Measurements from ENCODE around the gene ISYNA1. TPM values are rescaled to one million over a fixed set of nuclear protein-coding genes. Genes with fewer than 3 reads are reported as not detected.
A peak's percentile ranks its signal among the peaks of the same experiment; 100 is the strongest.

ISYNA1 gene
- total and polyA plus RNA-seq, 2 donors (not counting 3 experiments of a cell fraction or from before 2014, with no cell fraction given), result 69.0 to 70.2 TPM

GRCh38 chr19:18385359-18385674 is 52.6 kb downstream of the ISYNA1 start:
- Histone ChIP-seq H3K4me1 (ENCODE audit: control insufficient read depth, extremely low read depth, insufficient read depth, low read length) (peaks cover 15% of the 10 kb centered on the region), H3K36me3 (ENCODE audit: control insufficient read depth in 2 of 2, extremely low read depth in 1 of 2, insufficient read depth in 2 of 2, low read length in 2 of 2) (peaks cover 0 to 9% of the 10 kb centered on the region in 2 experiments), H3K9ac (replicated peaks; ENCODE audit: extremely low read depth, insufficient read depth, low read length) (peak overlapping the region; percentile 5), H3K79me2 (ENCODE audit: control insufficient read depth, insufficient read depth, low read length) (peaks cover 26% of the 10 kb centered on the region), H3K4me2 (ENCODE audit: insufficient read depth, low read length) (peak overlapping the region; percentile 35), H3K9me3 (replicated peaks; ENCODE audit: control insufficient read depth, insufficient read depth, low read length) (no peaks in the 10 kb centered on the region), H4K20me1 (replicated peaks; ENCODE audit: control insufficient read depth, extremely low read depth, insufficient read depth, low read length) (no peaks in the 10 kb centered on the region), H3K9me1 (replicated peaks; ENCODE audit: control insufficient read depth, extremely low read depth, insufficient read depth, low read length) (no peaks in the 10 kb centered on the region), H3K4me3 (replicated peaks in 1 of 3; ENCODE audit: insufficient read depth in 1 of 3, low read depth in 1 of 3, low read length in 3 of 3) (no peak overlapping the region), H2AFZ (ENCODE audit: low read depth, low read length) (peak overlapping the region; percentile 5), H3K27ac (ENCODE audit: insufficient read depth, low read depth, low read length) (peak overlapping the region; percentile 69), H3K27me3 (ENCODE audit: control insufficient read depth in 2 of 2, insufficient read depth in 2 of 2, low read length in 2 of 2) (no peaks in the 10 kb centered on the region)
- CTCF ChIA-PET, result interaction anchor here (0.5 to 9.4 kb wide), 31 partner anchors 8 to 177 kb away, joined by 3 to 115 read pairs (median 6); partner anchors contain the start of genes JUND, LRRC25, LSM4 and SSBP4
- DNase-seq (ENCODE audit: low read depth, low spot score) (no peak), FAIRE-seq (no peak)
- BruUV-seq (replicated peaks), result no TSS peak
- no peak for TF ChIP-seq MYC (IDR thresholded peaks at IDR 0.05; ENCODE audit: low read depth, low read length)
- TF ChIP-seq POLR2AphosphoS5 (IDR thresholded peaks at IDR 0.05; ENCODE audit: insufficient read depth, low read depth, low read length), result no peak
- TF ChIP-seq FOS (IDR thresholded peaks at IDR 0.05; ENCODE audit: borderline replicate concordance, insufficient read depth, low read length), result no peak
- no peak for TF ChIP-seq EZH2 (IDR thresholded peaks at IDR 0.05; ENCODE audit: borderline replicate concordance, low read depth, low read length, severe bottlenecking)
- TF ChIP-seq POLR2A (IDR thresholded peaks at IDR 0.05; ENCODE audit: low read depth, low read length), result no peak
- no peak for TF ChIP-seq MAX (IDR thresholded peaks at IDR 0.05; ENCODE audit: insufficient read depth, insufficient read length)
- no peak for TF ChIP-seq JUN (IDR thresholded peaks at IDR 0.05; ENCODE audit: borderline replicate concordance, insufficient read depth, insufficient read length, low read depth)
- no peak for TF ChIP-seq CTCF (IDR thresholded peaks at IDR 0.05; ENCODE audit: extremely low read depth in 1 of 2, insufficient read depth in 1 of 2, low read depth in 1 of 2, low read length in 2 of 2)
- no peak for TF ChIP-seq GATA2 (IDR thresholded peaks at IDR 0.05; ENCODE audit: insufficient read depth, insufficient read length, low read depth, low read length)
- intact Hi-C loops (cut with micrococcal nuclease), result no loop called here
- dilution Hi-C loops (cut with MboI; ENCODE audit: extremely low pct_ligation_motif_present, low sequenced_read_pairs), result no loop called here
- POLR2A ChIA-PET, result interaction anchor here (0.6 to 3.6 kb wide), 25 partner anchors 9 to 161 kb away, joined by 3 to 87 read pairs (median 6); partner anchors contain the start of genes JUND, LSM4 and SSBP4
